ENCODE data around the gene RHOT2. TPM values are rescaled to one million over a fixed set of nuclear protein-coding genes. Genes with fewer than 3 reads are reported as not detected.

The RHOT2 gene
- total and polyA plus RNA-seq, 9 of the 15 experiments (the other 6 are each of a cell fraction or from before 2014, with no cell fraction given), result 5.0 to 373 (median 112) TPM

GRCh38 chr16:695355-696089, 27.6 kb downstream of the RHOT2 start (continued):
- TF ChIP-seq DEAF1 (CRISPR knock-in tag; IDR thresholded peaks at IDR 0.05) (no peak), HDAC8 (tag; IDR thresholded peaks at IDR 0.05) (no peak), MLLT1 (IDR thresholded peaks at IDR 0.05) (no peak), POLR2AphosphoS5 (IDR thresholded peaks at IDR 0.05; ENCODE audit: control insufficient read depth, insufficient read depth, low read depth, low read length) (no peak), ZNF449 (CRISPR knock-in tag; IDR thresholded peaks at IDR 0.05) (no peak), MAZ (CRISPR knock-in tag; conservative IDR thresholded peaks at IDR 0.05 in 1 of 2, IDR thresholded peaks at IDR 0.05 in 1 of 2) (peak; percentile 74 to 77; a peak in 3 of 4 replicates), FOS (IDR thresholded peaks at IDR 0.05; ENCODE audit: extremely low read depth, insufficient read length) (no peak), ELF1 (tag; IDR thresholded peaks at IDR 0.05) (no peak), JUND (IDR thresholded peaks at IDR 0.05; ENCODE audit: borderline replicate concordance, low read depth, low read length) (no peak), JUND (tag; IDR thresholded peaks at IDR 0.05; ENCODE audit: borderline replicate concordance, low read depth, low read length) (peak; percentile 35; the same call in 1 of the 3 replicates), HOMEZ (CRISPR knock-in tag; IDR thresholded peaks at IDR 0.05) (no peak), ZNF717 (CRISPR knock-in tag; IDR thresholded peaks at IDR 0.05) (no peak), HMBOX1 (IDR thresholded peaks at IDR 0.05) (no peak), ZFPM2 (CRISPR knock-in tag; IDR thresholded peaks at IDR 0.05) (no peak), ARID3A (IDR thresholded peaks at IDR 0.05; ENCODE audit: borderline replicate concordance, low read depth, low read length) (no peak), PHF8 (IDR thresholded peaks at IDR 0.05; ENCODE audit: borderline replicate concordance, low read length) (peak; percentile 79; the same call in 1 of the 2 replicates), PPARD (CRISPR knock-in tag; IDR thresholded peaks at IDR 0.05) (no peak)

Data from K562 (cell line).